ENCODE data around the gene RNU6-1. TPM values are rescaled to one million over a fixed set of nuclear protein-coding genes. Genes with fewer than 3 reads are reported as not detected.

RNU6-1 gene
- total RNA-seq, 1 experiment from 2014 or later, result not detected

DNA sequence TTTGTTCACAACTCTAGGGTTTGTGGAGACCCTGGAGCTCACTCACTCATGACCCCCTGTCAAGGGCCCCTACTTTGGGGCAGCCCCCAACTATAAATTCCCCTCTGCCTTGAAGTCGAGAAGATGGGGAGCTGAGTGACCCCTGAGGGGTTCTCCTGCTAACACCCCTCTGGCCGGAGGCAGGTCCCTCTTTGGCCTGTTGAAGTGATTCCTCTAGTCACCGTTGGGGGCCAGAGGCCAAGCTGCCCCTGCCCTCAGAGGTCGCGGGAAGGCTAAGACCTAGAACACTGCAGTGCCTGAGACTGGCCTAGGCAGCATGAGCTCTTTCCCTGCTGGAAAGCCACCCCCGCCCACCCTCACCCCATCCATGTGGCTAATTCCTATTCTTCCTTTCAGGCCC, 30.0 kb downstream of the RNU6-1 start:
- TF ChIP-seq, protein P1, sequence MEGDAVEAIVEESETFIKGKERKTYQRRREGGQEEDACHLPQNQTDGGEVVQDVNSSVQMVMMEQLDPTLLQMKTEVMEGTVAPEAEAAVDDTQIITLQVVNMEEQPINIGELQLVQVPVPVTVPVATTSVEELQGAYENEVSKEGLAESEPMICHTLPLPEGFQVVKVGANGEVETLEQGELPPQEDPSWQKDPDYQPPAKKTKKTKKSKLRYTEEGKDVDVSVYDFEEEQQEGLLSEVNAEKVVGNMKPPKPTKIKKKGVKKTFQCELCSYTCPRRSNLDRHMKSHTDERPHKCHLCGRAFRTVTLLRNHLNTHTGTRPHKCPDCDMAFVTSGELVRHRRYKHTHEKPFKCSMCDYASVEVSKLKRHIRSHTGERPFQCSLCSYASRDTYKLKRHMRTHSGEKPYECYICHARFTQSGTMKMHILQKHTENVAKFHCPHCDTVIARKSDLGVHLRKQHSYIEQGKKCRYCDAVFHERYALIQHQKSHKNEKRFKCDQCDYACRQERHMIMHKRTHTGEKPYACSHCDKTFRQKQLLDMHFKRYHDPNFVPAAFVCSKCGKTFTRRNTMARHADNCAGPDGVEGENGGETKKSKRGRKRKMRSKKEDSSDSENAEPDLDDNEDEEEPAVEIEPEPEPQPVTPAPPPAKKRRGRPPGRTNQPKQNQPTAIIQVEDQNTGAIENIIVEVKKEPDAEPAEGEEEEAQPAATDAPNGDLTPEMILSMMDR (IDR thresholded peaks at IDR 0.05; ENCODE audit: unreplicated experiment), result no peak
- H3K36me3 Mint-ChIP-seq (ENCODE audit: insufficient read depth, unreplicated experiment), result peaks cover 5% of the 10 kb centered on the region
- intact Hi-C loops (cut with micrococcal nuclease; ENCODE audit: unreplicated experiment), result no loop called here

DNA sequence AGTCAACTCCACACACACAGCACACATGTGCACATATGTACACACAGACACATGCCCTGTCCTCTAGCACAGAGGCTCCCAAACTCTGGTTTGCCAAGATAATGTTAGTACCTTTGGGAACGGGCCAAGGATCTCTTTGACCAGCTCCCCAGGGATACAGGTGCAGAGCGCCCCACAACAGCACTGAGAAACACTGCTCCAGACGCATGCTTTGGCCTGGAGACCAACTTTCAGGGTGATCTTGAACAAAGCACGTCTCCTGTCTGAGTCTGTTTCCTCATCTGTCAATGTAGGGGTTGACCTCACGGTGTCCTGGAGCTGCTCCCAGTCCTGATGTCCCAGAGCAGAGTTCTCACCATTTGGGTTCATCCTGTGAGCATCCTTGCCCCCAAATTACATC, 30.4 kb downstream of the RNU6-1 start:
- no peaks in the 10 kb centered on the region for H3K4me1 Mint-ChIP-seq (ENCODE audit: low read depth, unreplicated experiment)
- no TSS peak for BruUV-seq (replicated peaks)
- intact Hi-C loops (cut with micrococcal nuclease; ENCODE audit: unreplicated experiment), result no loop called here
- no peak overlapping the region for H3K27ac Mint-ChIP-seq (ENCODE audit: unreplicated experiment)
- H3K36me3 Mint-ChIP-seq (ENCODE audit: insufficient read depth, unreplicated experiment), result peaks cover 5% of the 10 kb centered on the region
- CTCF ChIA-PET, result no interaction called here
- no peak overlapping the region for H3K4me3 Mint-ChIP-seq (ENCODE audit: low read depth, unreplicated experiment)
- H3K27me3 Mint-ChIP-seq (ENCODE audit: unreplicated experiment), result no peaks in the 10 kb centered on the region
- H3K9me3 Mint-ChIP-seq (ENCODE audit: low read depth, unreplicated experiment), result no peaks in the 10 kb centered on the region
- no peak for DNase-seq
- TF ChIP-seq, protein P1 (IDR thresholded peaks at IDR 0.05; ENCODE audit: unreplicated experiment), result no peak

More for the DNA sequence above, 30.0 kb downstream of the RNU6-1 start:
- H3K27ac Mint-ChIP-seq (ENCODE audit: unreplicated experiment), result no peak overlapping the region
- no peak overlapping the region for H3K4me3 Mint-ChIP-seq (ENCODE audit: low read depth, unreplicated experiment)
- BruUV-seq (replicated peaks), result no TSS peak
- H3K4me1 Mint-ChIP-seq (ENCODE audit: low read depth, unreplicated experiment), result no peaks in the 10 kb centered on the region
- DNase-seq, result no peak
- H3K9me3 Mint-ChIP-seq (ENCODE audit: low read depth, unreplicated experiment), result no peaks in the 10 kb centered on the region
- CTCF ChIA-PET, result no interaction called here
- H3K27me3 Mint-ChIP-seq (ENCODE audit: unreplicated experiment), result no peaks in the 10 kb centered on the region

DNA sequence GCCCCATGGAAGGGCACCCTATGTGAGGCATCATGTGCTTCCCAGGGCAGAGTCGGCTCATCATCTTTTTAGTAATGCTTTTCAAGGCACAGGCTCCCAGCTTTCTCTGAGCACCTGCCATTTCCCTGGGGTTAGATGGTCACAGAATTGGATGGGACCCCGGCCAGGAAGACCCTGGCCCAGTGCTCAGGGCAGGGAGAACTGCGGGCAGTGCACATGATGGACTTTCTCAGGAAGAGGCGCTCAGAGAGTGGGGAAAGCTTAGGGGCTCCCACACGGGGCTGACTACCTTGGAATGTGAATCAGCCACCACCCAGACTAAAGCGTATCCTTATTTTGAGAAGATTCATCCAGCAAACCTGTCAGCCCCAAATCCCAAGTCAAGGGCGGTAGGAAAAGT, 31.0 kb downstream of the RNU6-1 start:
- no TSS peak for BruUV-seq (replicated peaks)
- no peaks in the 10 kb centered on the region for H3K27me3 Mint-ChIP-seq (ENCODE audit: unreplicated experiment)

DNA sequence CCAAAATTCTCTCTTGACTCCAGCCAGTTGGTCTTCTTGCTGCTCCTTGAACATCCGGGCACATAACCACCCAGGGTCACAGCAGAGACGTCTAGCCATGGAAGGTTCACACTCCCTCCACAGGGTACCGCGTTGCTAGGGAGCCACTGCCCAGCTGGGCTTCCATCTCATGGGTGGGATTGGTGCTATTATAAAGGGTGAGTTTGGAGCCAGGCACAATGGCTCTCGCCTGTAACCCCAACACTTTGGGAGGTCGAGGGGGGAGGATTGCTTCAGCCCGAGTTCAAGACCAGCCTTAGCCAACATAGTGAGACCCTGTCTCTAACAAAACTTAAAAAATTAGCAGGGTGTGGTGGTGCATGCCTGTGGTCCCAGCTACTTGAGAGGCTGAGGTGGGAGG, 32.0 kb downstream of the RNU6-1 start:
- no peak overlapping the region for H3K27ac Mint-ChIP-seq (ENCODE audit: unreplicated experiment)
- H3K36me3 Mint-ChIP-seq (ENCODE audit: insufficient read depth, unreplicated experiment), result peaks cover 5% of the 10 kb centered on the region
- DNase-seq, result no peak
- CTCF ChIA-PET, result interaction anchor here (0.6 kb wide), 1 partner anchor 1253 kb away, joined by 5 read pairs; no protein-coding TSS in a partner anchor
- no peaks in the 10 kb centered on the region for H3K9me3 Mint-ChIP-seq (ENCODE audit: low read depth, unreplicated experiment)
- H3K27me3 Mint-ChIP-seq (ENCODE audit: unreplicated experiment), result no peaks in the 10 kb centered on the region
- intact Hi-C loops (cut with micrococcal nuclease; ENCODE audit: unreplicated experiment), result no loop called here
- no TSS peak for BruUV-seq (replicated peaks)
- H3K4me1 Mint-ChIP-seq (ENCODE audit: low read depth, unreplicated experiment), result no peaks in the 10 kb centered on the region
- TF ChIP-seq, protein P1 (IDR thresholded peaks at IDR 0.05; ENCODE audit: unreplicated experiment), result no peak
- no peak overlapping the region for H3K4me3 Mint-ChIP-seq (ENCODE audit: low read depth, unreplicated experiment)

More for the DNA sequence above, 31.0 kb downstream of the RNU6-1 start:
- CTCF ChIA-PET, result interaction anchor here (0.6 kb wide), 1 partner anchor 31 kb away, joined by 4 read pairs; the partner anchor contains the start of gene RNU6-1
- Mint-ChIP-seq H3K27ac (ENCODE audit: unreplicated experiment) (no peak overlapping the region), H3K4me1 (ENCODE audit: low read depth, unreplicated experiment) (no peaks in the 10 kb centered on the region), H3K36me3 (ENCODE audit: insufficient read depth, unreplicated experiment) (peaks cover 5% of the 10 kb centered on the region), H3K4me3 (ENCODE audit: low read depth, unreplicated experiment) (no peak overlapping the region), H3K9me3 (ENCODE audit: low read depth, unreplicated experiment) (no peaks in the 10 kb centered on the region)
- intact Hi-C loops (cut with micrococcal nuclease; ENCODE audit: unreplicated experiment), result no loop called here
- TF ChIP-seq, protein P1 (IDR thresholded peaks at IDR 0.05; ENCODE audit: unreplicated experiment), result no peak
- DNase-seq, result no peak

Data from Calu3 (cell line).